NCI-H748 (cell line): Measurements from ENCODE around the gene NUDCD2.
"Not testable (repeated sequence)": the region's sequence is repeated elsewhere in the genome, so short reads cannot be mapped to it uniquely, and the experiment has no call there.

Source experiments
- DNase-seq: peaks from one replicate; lab custom pipeline; 2025; ENCODE audit not compliant: unreplicated experiment; lab: John Stamatoyannopoulos, UW

The NUDCD2 gene

DNA sequence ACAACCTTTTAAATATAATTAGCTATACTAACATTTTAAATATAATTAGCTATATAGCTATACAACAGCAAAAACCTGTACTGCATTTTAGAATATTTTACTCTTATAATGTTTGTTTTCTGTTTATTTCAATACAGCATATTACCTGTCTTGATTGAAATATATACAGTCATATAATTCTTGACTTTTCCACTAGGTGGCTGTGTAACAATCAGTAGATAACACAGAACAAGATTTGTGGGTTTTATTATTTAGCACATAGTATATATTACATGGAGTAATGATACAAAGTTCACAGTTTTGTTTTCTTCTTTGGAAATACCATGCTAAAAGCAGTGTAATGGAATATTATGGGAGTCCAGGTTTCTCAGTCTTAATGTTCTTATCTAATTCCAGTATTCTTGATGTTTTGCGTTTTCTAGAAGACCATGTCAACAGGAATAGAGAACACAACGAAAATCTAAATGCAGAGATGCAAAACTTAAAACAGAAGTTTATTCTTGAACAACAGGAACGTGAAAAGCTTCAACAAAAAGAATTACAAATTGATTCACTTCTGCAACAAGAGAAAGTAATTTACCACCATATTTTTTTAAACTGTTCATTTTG lies 13.8 kb upstream of the NUDCD2 start:
- DNase-seq, result no peak

DNA sequence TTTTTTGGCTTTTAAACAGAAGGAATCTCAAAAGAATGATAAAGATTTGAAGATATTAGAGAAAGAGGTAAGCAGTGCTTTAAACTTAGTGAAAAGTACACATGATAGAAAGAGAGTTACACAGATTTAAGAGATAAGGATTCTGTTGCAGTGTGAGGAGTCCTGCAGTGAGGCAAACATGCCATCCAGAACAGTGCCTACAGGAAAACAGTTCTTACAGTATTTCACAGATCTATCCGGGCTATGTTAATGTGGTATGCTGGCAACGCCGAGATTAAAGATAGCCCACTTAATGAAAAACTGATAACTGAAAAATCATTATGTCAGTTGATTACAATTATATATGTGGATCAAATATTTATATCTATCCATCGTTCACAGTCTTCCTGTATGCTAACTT lies 7.8 kb upstream of the NUDCD2 start:
- no peak for DNase-seq

DNA sequence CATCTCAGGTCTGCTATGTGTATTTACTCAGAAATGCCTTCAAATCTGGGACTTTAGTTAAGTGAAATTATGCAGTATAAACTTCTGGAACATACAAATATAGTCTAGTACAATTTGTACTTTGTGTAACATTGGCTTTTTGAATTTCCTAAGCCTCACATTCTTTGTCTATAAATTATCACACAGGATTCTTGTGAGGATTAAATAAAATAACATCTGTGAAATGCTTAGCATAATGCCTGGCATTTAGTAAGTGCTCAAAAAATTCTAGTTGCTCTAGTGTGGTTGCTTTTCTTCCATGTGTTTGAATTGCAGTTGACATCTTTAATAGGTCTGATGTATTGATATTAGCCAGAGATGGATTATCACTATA lies 3.1 kb upstream of the NUDCD2 start:
- no peak for DNase-seq

DNA sequence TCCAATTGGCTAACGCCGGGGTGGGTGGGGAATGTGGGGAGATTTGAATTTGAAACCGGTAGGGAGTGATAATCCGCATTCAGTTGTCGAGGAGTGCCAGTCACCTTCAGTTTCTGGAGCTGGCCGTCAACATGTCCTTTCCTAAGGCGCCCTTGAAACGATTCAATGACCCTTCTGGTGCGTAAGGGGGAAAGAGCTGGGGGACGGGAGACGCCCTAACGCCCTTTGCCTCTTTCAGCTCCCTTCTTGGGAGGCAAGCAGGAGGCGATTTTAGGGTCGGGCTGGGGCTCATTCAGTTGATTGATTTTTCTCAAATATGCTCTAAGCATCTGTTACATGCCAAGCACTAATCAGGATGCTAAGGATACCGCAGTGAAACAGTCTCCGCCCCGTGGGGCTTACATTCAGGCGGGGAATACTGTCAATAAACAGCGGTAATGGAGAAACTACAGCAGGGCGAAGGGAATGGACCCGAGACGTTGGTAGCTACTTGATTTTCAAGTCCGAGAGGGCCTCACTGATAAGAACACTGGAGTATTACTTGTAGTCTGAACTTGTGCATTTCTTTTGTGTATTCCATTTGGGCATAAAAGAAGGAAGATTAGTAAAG lies 765 bp upstream of the NUDCD2 start, which contains the start of gene HMMR:
Gene HMMR (plus strand): TSS at position 71 of the 610 bp plus-strand sequence. CDS start 61 bp downstream, at position 132.
- peak; percentile 86 for DNase-seq

DNA sequence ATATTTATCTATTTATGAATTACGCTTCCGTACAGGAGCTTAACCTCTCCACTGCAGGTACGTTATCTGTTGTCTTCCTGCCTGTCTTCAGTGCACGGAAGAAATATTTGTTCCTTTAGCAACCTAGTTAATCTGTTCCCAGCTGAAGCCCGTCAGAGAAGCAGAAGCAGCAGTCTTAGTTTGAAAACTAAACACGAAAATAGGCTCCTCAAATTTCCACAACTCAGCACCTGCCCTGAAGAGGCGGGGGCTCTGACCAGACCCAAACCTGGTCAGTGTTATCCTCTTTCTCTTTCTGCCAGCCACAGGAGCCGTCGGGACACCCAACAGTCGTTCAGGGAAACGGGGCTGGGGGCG lies 462 bp downstream of the NUDCD2 start:
- DNase-seq, result no peak

DNA sequence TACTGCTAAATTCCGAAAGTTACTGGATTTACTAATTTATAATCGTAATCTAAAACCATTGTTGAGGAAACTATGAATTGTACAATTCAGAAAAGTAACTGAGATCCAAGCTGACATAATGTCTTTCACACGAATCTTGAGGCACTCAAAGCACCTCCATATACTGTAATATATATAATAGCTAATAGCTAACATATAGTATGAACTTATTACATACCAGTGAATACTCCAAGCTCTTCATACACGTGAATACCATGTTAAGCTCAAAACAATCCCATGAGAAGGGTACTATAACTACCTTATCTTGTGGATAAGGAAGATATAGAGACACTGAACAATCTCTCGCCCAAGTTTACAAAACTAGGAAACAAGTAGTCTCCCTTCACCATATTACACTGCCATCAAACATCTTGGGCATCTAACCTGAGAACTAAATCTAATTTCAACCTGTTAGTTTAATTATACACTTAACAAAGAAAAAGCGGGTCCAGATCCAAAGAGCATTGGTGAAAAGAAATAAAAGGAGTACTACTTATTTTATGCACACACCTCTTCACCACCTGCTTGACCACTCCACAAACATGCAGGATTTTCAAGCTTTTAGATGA lies 1.0 kb downstream of the NUDCD2 start:
- DNase-seq, result peak; percentile 39

DNA sequence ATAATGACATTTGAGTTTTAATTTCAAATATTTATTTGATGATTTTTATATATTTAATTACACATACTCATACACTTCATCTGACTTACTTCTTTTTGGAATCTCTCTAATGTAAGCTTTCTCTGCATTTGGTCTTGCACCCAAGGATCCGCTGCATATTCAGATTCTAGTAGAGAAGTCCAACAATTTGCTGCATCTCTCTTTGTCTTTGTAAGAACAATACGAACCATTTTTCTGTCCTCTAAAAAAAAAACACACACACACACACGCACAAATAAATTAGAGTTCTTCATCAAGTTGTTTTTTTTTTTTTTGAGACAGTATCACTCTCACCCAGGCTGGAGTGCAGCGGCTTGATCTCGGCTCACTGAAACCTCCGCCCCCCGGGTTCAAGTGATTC lies 3.1 kb downstream of the NUDCD2 start:
- no peak for DNase-seq

DNA sequence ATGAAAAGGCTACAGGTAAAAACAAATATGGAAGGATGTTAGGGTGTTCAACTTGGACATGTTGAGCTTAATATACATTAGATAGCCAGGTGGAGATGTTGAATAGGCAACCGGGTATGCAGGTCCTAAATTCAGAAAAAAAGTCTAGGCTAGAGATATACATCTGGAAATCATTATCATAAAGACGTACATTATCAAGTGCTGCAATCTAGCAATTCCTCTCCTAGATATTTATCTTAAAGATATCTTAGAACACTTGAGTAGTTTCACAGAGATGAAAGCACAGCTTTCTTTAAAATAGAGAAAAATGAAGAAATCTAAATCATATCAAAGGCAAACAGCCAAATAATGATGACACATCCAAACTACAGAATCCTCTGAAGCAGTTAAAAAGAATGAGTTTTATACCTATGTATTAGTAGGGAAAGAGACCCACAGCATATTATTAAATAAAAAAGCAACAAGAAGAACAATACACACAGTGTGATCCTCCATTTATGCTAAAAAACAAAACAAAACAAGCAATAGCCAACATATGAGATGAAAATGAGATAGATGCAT lies 3.8 kb downstream of the NUDCD2 start:
- no peak for DNase-seq

DNA sequence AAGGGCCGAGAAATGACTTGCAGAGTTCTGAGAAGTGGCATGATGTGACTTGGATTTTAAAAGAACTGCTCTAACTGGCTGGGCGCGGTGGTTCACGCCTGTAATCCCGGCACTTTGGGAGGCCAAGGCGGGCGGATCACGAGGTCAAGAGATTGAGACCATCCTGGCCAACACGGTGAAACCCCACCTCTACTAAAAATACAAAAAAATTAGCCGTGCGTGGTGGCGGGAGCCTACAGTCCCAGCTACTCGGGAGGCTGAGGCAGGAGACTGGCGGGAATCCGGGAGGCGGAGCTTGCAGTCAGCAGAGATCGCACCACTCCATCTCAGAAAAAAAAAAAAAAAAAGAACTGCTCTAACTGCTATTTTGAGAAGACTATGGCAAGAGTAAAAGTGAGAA lies 4.5 kb downstream of the NUDCD2 start:
- DNase-seq, result not testable (repeated sequence)

DNA sequence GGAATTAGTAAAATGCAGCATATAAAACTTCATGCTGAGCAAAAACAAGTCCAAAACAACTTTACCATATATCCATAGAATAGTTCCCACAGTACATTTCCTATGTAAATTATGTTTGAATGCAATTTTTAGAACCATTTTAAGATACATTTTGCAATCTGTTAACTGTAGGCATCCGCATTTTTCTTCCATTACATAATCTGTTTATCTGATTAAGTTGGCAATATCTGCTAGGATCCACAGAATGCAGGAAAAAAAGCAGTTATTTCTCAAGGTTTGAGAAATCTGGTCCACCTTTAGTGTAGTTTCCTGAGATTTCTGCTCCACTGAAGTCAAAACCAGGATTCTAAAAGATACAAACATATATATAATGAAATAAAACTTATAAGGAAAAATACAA lies 6.2 kb downstream of the NUDCD2 start:
- no peak for DNase-seq

DNA sequence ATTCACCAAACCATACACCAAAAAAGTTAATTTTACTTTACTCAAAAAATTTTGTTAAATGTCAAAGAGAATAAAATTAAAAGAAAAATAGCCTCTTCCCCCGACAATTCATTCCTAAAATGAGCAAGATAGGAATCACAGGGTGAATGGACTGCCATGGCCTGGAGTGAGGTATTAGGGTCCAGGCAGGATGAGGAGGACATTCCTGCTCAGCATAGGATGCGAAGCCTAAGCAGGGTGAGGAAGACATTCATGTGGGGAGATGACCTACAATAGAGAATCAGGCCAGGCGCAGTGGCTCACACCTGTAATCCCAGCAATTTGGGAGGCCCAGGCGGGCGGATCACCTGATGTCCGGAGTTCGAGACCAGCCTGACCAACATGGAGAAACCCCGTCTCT lies 8.4 kb downstream of the NUDCD2 start:
- no peak for DNase-seq

DNA sequence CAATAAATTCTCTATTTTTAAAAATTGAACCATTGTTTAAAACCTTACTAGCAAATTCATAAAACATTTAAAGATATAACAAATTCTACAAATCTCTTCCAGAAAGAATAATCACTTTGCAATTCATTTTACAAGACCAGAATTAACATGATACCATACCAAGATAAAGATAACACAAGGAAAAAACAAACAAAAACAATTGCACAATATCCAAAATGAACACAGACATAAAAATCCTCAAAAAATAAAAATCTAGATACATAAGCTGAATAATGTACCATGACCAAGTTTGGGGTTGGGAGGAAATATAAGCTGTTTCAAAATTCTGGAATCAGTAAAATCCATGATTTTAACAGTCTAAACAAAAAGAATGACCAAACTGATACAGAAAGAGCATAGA lies 11.4 kb downstream of the NUDCD2 start:
- no peak for DNase-seq

DNA sequence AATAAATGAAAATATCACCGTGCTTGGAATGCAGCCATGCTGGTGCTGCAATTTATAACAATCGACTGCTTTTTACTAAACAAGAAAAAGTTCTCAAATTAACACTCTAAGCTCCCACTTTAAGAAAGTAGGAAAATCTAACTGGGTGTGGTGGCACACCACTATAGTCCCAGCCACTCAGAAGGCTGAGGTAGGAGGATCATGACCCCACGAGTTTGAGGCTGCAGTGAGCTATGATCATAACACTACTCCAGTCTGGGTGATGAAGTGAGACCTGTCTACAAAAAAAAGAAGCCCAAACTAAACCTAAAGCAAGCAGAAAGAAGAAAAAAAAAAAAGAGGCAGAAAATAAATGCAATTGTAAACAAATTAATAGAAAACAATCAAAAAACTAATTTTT lies 12.0 kb downstream of the NUDCD2 start:
- no peak for DNase-seq

DNA sequence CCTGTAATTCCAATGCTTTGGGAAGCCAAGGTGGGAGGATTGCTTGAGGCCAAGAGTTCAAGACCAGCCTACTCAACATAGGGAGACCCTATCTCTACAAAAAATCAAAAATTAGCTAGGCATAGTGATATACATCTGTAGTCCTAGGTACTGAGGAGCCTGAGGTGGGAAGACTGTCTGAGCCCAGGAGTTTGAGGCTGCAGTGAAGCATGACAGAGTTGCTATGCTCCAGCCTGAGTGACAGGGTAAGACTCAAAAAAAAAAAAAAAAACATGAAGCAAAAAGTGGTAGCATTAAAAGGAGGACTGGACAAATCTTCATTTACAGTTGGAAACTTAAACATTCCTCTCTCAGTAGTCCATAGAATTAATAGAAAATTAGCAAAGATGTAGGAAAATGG lies 12.7 kb downstream of the NUDCD2 start:
- no peak for DNase-seq

DNA sequence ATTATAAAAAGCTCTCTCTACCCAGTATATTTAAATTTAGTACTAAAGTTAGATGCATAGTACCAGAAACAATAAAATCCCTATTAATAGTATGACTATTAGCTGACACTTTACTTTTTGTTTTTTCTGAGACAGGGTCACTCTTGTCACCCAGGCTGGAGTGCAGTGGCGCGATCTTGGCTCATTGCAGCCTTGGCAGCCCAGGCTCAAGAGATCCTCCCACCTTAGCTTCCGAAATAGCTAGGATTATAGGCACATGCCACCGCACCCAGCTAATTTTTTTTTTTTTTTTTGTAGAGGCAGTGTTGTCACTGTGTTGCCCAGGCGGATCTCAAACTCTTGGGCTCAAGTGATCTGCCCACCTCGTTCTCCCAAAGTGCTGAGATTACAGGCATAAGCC lies 14.6 kb downstream of the NUDCD2 start:
- no peak for DNase-seq

DNA sequence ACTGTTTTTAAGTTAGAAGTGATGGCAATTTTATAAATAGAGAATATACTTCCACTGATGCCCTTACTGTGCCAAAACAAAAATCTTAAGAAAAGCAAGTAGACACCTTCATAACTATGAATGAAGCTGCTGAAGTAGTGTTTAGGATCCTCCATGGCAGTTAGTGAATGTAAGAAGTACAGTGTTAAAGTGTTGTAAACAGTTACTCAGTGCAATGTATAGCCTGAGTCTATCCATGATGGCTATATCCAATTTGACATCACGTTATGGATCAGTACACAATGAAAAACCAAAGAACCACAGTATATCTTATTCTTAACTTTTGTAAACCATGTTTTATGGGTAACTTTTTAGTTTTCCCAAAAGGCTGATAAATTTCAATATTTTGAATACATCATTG lies 15.4 kb downstream of the NUDCD2 start:
- no peak for DNase-seq

DNA sequence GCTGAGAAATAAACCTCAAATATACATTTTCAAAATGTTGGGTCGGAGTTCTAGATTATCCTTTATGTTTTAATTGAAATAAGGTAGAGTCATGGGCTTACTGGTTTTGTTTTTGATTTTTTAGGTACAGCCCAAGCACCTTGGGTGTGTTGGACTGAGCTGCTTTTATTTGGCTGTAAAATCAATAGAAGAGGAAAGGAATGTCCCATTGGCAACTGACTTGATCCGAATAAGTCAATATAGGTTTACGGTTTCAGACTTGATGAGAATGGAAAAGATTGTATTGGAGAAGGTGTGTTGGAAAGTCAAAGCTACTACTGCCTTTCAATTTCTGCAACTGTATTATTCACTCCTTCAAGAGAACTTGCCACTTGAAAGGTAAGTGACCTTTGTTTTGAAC lies 18.9 kb downstream of the NUDCD2 start:
- DNase-seq, result no peak

DNA sequence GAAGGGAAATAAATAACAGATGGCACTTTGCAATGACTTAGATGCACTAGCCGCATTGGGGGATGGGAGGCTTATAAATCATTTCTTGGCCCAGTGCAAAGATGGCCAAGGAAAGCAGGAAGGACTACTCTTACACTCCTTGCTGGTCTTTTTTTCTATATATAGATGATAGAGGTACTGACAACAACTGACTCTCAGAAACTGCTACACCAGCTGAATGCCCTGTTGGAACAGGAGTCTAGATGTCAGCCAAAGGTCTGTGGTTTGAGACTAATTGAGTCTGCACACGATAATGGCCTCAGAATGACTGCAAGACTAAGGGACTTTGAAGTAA lies 20.8 kb downstream of the NUDCD2 start:
- DNase-seq, result no peak

DNA sequence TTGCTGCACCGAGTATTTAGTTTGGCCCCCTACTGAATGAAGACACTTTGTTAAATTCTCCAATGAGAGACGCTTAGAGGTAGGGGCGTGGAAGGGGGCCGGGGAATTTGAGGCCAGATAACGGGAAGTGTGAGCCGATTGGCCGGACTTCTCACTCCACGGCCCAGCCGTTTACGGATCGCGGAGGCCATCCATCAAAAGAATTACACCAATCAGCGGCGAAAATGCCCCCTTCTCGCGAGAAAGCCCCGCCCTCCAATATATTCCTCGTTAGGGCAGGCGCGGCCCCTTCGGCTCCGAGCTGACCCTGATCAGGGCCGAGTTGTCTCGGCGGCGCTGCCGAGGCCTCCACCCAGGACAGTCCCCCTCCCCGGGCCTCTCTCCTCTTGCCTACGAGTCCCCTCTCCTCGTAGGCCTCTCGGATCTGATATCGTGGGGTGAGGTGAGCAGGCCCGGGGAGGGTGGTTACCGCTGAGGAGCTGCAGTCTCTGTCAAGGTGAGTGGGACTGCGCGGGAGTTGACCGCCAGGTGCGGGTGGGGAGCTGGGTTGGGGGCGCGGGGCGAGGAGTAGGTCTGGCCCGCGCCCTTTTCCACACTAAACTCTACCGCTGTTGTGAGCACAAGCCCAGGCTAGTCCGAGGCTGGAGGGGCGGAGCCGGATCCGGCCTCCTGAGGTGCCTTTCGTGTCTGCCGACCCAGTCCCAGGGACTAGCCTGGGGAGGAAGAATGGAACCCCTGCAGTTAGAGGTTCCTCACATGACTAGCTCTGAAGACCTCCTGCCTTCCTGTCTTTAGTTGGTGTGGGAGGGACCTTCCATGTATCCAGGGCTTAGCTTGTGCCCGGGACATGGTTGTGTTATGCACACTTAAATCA lies 22.4 kb downstream of the NUDCD2 start, which contains the start of gene CCNG1:
Gene CCNG1 (plus strand): TSS at position 287 of the 874 bp plus-strand sequence. CDS start 1,662 bp downstream, outside the sequence.
- peak; percentile 99 for DNase-seq

DNA sequence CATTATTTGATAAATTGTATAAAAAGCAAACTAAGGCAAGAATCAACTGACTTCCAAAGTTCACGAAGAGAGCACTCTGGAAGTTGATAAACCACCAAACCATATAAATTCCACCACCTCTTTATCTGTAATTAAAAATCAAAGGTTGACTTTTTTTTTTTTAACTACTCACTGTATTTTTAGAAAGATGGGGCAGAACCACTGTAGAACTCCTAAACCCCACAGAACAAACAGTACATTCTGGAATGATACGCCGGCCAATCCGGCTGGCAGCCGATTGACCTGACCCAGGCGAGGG lies 22.9 kb downstream of the NUDCD2 start:
- DNase-seq, result no peak

DNA sequence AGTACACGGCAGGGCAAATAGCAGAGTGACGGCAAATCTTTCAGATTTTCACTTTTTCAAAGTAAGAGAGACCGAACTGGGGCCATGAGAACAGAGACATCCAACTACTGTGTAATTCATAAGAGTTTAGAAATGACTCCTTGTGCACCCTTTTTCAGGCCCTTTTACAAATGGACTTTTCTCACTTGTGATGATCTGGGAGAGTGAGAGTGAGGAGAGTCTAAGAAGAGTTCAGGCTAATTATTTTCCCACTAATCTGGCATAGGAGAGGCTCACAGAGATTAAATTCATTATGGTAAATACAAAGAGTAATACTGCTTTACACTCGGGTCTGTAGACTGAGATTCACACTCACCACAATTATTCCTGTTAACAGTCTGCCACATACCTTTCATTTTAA lies 23.4 kb downstream of the NUDCD2 start:
- DNase-seq, result no peak

DNA sequence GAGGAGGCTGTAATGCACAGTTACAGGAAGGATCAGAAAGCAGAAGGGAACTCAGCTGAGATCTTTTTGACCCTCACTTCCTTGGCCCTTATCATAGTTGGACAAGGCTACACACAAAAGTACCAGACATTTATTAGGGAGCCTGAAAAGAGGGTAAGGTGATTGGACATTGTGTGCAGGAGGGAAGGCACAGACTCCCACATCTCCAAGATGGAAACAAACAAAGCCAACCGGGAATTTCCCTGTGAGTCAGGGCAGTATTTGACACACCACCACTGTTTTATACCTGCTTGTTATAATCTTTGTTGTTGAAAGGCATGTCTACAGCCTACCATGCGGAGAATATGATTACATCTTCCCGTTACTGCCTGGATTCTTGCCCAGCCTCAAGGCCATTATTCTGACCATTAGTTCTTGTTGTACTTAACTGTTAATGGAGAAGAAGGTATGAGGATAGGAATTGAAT lies 25.5 kb downstream of the NUDCD2 start:
- no peak for DNase-seq
